PC-3 (cell line): ENCODE measurements around the gene LRRC53. TPM values are rescaled to one million over a fixed set of nuclear protein-coding genes. Genes with fewer than 3 reads are reported as not detected.

Experiments used
- ATAC-seq: fragments of 200-7000 bp; cut with Tn5 transposase; 2 replicates; pipeline ENCODE4 v1.9.1; 2020; ENCODE audit warnings: mild to moderate bottlenecking, moderate library complexity
- BruUV-seq: library from RNA; stranded (reverse); fragments of 400-500 nt; replicated peaks from 2 replicates; lab custom pipeline; 2021; lab: Mats Ljungman, UMichigan
- CTCF ChIA-PET: fragments of 300-600 bp; sonication (Branson Sonifier 250); formaldehyde crosslinking; loops from one replicate; lab custom pipeline; 2022; ENCODE audit warnings: antibody characterized with exemption; lab: Charles Lee
- POLR2A ChIA-PET: fragments of 300-600 bp; sonication (Branson Sonifier 250); formaldehyde crosslinking; loops from one replicate; lab custom pipeline; 2022; ENCODE audit warnings: antibody characterized with exemption; ENCODE audit not compliant: unreplicated experiment; lab: Charles Lee
- DNase-seq: peaks from one replicate; pipeline ENCODE4 v3.0.0-alpha.2; 2015
- H2AFZ ChIP-seq: fragments of 300-600 bp; sonication (generic); 2 replicates; pipeline ENCODE4 v1.6.0; 2016; ENCODE audit warnings: antibody characterized with exemption, low read length
- H3F3A ChIP-seq: fragments of 300-600 bp; sonication (generic); one replicate; pipeline ENCODE4 v1.6.0; 2017; ENCODE audit warnings: antibody characterized with exemption, low read length, control low read depth, mild to moderate bottlenecking; ENCODE audit not compliant: unreplicated experiment
- H3K27ac ChIP-seq: fragments of 300-600 bp; sonication (generic); 2 replicates; pipeline ENCODE4 v1.5.1; 2016; ENCODE audit warnings: mild to moderate bottlenecking, low read length
- H3K27me3 ChIP-seq: fragments of 300-600 bp; sonication (generic); 2 replicates; pipeline ENCODE4 v1.6.1; 2016; ENCODE audit warnings: low read length, mixed read lengths
- H3K36me3 ChIP-seq: fragments of 300-600 bp; sonication (generic); 2 replicates; pipeline ENCODE4 v1.6.1; 2016; ENCODE audit warnings: low read depth, mixed run types, low read length, mixed read lengths
- H3K4me1 ChIP-seq: fragments of 300-600 bp; sonication (generic); 2 replicates; pipeline ENCODE4 v1.5.1; 2016; ENCODE audit warnings: low read length; ENCODE audit not compliant: insufficient read depth
- H3K4me2 ChIP-seq: fragments of 300-600 bp; sonication (generic); 2 replicates; pipeline ENCODE4 v1.6.0; 2016; ENCODE audit warnings: low read length
- H3K4me3 ChIP-seq: fragments of 300-600 bp; sonication (generic); 2 replicates; pipeline ENCODE4 v1.5.1; 2016; ENCODE audit warnings: mild to moderate bottlenecking, low read length, mixed read lengths
- H3K79me2 ChIP-seq: fragments of 300-600 bp; sonication (generic); 2 replicates; pipeline ENCODE4 v1.6.1; 2017; ENCODE audit warnings: low read length, mixed read lengths
- H3K9ac ChIP-seq: fragments of 300-600 bp; sonication (generic); 2 replicates; pipeline ENCODE4 v1.6.0; 2016; ENCODE audit warnings: mild to moderate bottlenecking, low read length
- H3K9me2 ChIP-seq: fragments of 300-600 bp; sonication (generic); replicated peaks from 2 replicates; pipeline ENCODE4 v1.6.1; 2016; ENCODE audit warnings: mixed run types, low read length, mixed read lengths
- H3K9me3 ChIP-seq: fragments of 300-600 bp; sonication (generic); 2 replicates; pipeline ENCODE4 v1.6.1; 2016; ENCODE audit warnings: low read length, mixed read lengths
- H4K20me1 ChIP-seq: fragments of 300-600 bp; sonication (generic); 2 replicates; pipeline ENCODE4 v1.6.1; 2016; ENCODE audit warnings: low read length, mixed read lengths
- EZH2 ChIP-seq: fragments of 300-600 bp; sonication (generic); IDR thresholded peaks from one replicate; pipeline ENCODE4 v1.6.1; 2017; ENCODE audit warnings: antibody characterized with exemption, mild to moderate bottlenecking, low read length; ENCODE audit not compliant: unreplicated experiment
- EZH2phosphoT487 ChIP-seq: fragments of 300-600 bp; sonication (generic); IDR thresholded peaks from 2 replicates; pipeline ENCODE4 v1.6.1; 2018; ENCODE audit warnings: mild to moderate bottlenecking, antibody characterized with exemption, low read length, borderline replicate concordance
- intact Hi-C: fragments of 100-400 bp; cut with micrococcal nuclease; formaldehyde crosslinking; loops from 2 replicates; pipeline ENCODE4 v1.9.0; 2023
- total RNA-seq: library from RNA; depleted of rRNA; stranded (reverse); fragments of >200 nt; gene quantifications from 2 replicates; pipeline ENCODE4 v1.2.3, GENCODE V29; 2014
- TF ChIP-seq, protein P1 (sequence below): fragments of 300-600 bp; sonication (generic); conservative IDR thresholded peaks from 2 replicates; pipeline ENCODE4 v1.5.1; 2017; ENCODE audit warnings: antibody characterized with exemption, low read depth, mild to moderate bottlenecking, low read length

The LRRC53 gene
- total RNA-seq, 1 experiment from 2014 or later, result not detected

DNA sequence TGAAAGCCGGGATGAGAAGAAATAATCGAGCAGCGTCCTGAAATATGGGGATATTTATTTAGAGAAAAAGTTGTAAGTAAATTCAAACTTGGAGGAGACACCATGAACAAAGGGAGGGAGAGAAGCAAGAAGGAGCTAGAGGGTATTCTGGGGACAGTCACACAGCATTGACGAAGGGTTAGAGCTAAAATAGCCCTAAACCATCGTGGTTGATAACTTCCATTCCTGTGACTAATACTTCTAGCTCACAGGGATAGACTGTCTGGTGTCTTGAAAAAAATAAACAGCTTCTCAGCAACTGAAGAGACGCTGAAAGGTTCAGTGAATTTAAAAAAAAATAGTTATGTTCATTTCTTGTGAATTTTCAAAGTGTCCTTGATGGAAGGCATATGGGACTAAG is 86.7 kb downstream of the LRRC53 start:
- no peaks in the 10 kb centered on the region for H3K9me2 ChIP-seq
- TF ChIP-seq, protein P1, sequence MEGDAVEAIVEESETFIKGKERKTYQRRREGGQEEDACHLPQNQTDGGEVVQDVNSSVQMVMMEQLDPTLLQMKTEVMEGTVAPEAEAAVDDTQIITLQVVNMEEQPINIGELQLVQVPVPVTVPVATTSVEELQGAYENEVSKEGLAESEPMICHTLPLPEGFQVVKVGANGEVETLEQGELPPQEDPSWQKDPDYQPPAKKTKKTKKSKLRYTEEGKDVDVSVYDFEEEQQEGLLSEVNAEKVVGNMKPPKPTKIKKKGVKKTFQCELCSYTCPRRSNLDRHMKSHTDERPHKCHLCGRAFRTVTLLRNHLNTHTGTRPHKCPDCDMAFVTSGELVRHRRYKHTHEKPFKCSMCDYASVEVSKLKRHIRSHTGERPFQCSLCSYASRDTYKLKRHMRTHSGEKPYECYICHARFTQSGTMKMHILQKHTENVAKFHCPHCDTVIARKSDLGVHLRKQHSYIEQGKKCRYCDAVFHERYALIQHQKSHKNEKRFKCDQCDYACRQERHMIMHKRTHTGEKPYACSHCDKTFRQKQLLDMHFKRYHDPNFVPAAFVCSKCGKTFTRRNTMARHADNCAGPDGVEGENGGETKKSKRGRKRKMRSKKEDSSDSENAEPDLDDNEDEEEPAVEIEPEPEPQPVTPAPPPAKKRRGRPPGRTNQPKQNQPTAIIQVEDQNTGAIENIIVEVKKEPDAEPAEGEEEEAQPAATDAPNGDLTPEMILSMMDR, result no peak
- TF ChIP-seq EZH2 (no peak), EZH2phosphoT487 (no peak)
- DNase-seq (no peak), ATAC-seq (no peak)
- no peaks in the 10 kb centered on the region for H3K79me2 ChIP-seq
- no peak overlapping the region for H3K4me3 ChIP-seq
- intact Hi-C loops, result loop anchor here (2.0 kb wide), 1 partner anchor 69 kb away; no protein-coding TSS in a partner anchor
- no peak overlapping the region for H3K27ac ChIP-seq
- no TSS peak for BruUV-seq
- H3K9me3 ChIP-seq, result no peaks in the 10 kb centered on the region
- ChIA-PET CTCF (no interaction called here), POLR2A (interaction anchor here (0.6 kb wide), 1 partner anchor 14 kb away, joined by 3 read pairs; no protein-coding TSS in a partner anchor)
- H3K4me1 ChIP-seq, result 0 out of 2 replicates have a peak, but pooled peaks cover 7% of the 10 kb centered on the region
- H2AFZ ChIP-seq, result no peak overlapping the region
- H3K9ac ChIP-seq, result no peak overlapping the region
- no peaks in the 10 kb centered on the region for H4K20me1 ChIP-seq
- H3K27me3 ChIP-seq, result peaks cover 7% of the 10 kb centered on the region
- no peaks in the 10 kb centered on the region for H3K36me3 ChIP-seq
- H3F3A ChIP-seq, result no peaks in the 10 kb centered on the region
- no peak overlapping the region for H3K4me2 ChIP-seq

DNA sequence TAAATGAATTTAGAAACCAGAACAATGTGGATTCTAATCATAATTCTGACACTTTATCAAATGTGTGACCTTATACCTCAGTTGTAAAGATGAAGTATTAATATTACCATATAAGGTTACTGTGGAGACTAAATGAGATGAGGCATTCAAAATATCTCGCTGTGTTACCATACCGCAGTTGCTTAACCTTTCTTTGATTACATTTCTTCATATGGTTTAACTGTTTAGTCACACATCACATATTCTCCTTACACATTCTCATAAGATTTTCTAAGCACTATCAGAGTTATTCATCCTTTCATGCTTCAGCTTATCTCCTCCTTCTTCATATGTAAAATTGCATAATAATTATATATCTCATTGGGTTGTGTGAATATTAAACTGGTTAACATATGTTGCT is 88.9 kb downstream of the LRRC53 start:
- no peak overlapping the region for H2AFZ ChIP-seq
- H4K20me1 ChIP-seq, result no peaks in the 10 kb centered on the region
- TF ChIP-seq EZH2phosphoT487 (no peak), EZH2 (no peak)
- TF ChIP-seq, protein P1, result no peak
- no peak overlapping the region for H3K9ac ChIP-seq
- intact Hi-C loops, result no loop called here
- H3F3A ChIP-seq, result no peaks in the 10 kb centered on the region
- ChIA-PET CTCF (no interaction called here), POLR2A (no interaction called here)
- 0 out of 2 replicates have a peak, but pooled peaks cover 7% of the 10 kb centered on the region for H3K4me1 ChIP-seq
- DNase-seq, result no peak
- no TSS peak for BruUV-seq
- H3K4me2 ChIP-seq, result no peak overlapping the region
- no peaks in the 10 kb centered on the region for H3K36me3 ChIP-seq
- no peaks in the 10 kb centered on the region for H3K9me3 ChIP-seq
- H3K79me2 ChIP-seq, result no peaks in the 10 kb centered on the region
- H3K27me3 ChIP-seq, result peaks cover 14% of the 10 kb centered on the region
- H3K27ac ChIP-seq, result no peak overlapping the region
- no peaks in the 10 kb centered on the region for H3K9me2 ChIP-seq
- ATAC-seq, result no peak
- no peak overlapping the region for H3K4me3 ChIP-seq

DNA sequence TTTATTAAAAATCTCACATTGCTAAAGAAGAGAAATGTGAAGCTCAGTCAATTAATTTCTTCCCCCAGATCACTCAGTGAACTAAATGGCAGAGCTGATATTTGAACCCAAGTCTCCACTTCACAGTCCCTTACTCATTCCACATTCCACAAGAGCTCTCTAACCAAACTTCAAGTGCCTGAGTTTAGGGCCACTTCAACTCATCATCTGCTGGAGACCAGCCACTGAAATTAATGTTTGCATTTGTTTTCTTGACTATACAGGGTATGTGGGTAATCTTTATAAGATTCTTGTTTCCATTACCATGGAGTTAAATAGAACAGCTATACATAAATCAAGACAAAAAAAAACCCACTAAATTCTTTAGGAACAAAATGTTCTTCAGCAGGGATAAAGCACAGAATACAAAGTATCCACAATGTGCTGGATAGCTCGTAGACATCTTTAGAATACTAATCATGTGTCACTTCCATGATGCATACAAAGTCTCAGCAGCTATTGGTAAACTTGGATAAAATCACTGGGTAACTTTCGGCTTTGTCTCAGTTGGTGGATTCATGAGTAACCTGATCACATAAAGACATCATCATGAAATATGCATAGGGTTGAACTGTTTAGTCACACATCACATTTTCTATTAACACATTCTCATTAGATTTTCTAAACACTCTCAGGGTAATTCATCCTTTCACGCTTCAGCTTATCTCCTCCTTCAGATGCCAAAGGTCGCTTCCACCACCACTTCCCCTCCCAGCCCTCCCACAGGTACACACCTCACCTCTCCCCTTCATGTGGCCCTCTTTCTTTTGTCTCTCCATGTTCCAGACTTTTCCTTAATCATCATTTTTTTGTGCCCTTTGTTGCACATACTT is 89.8 kb downstream of the LRRC53 start:
- BruUV-seq, result no TSS peak
- Histone ChIP-seq H2AFZ (no peak overlapping the region), H3K9me3 (no peaks in the 10 kb centered on the region), H3K27ac (no peak overlapping the region), H3K4me2 (no peak overlapping the region), H3K36me3 (no peaks in the 10 kb centered on the region), H3K27me3 (peaks cover 20% of the 10 kb centered on the region), H4K20me1 (no peaks in the 10 kb centered on the region), H3K4me3 (no peak overlapping the region), H3K9me2 (no peaks in the 10 kb centered on the region), H3K9ac (no peak overlapping the region), H3K79me2 (no peaks in the 10 kb centered on the region), H3F3A (no peaks in the 10 kb centered on the region), H3K4me1 (0 out of 2 replicates have a peak, but pooled peaks cover under 1% of the 10 kb centered on the region)
- DNase-seq, result peak; percentile 17
- TF ChIP-seq, protein P1, result no peak
- TF ChIP-seq EZH2phosphoT487, result no peak
- no peak for ATAC-seq
- intact Hi-C loops, result no loop called here
- POLR2A ChIA-PET, result no interaction called here
- CTCF ChIA-PET, result no interaction called here
